HG02678 (cell line): Measurements from ENCODE around the gene SIRT1.
"Not testable (repeated sequence)": the region's sequence is repeated elsewhere in the genome, so short reads cannot be mapped to it uniquely, and the experiment has no call there.

Experiments
- ATAC-seq: cut with Tn5 transposase; IDR thresholded peaks from one replicate; pipeline ENCODE4 v1.9.1; 2021; ENCODE audit warnings: mild to moderate bottlenecking, moderate library complexity; ENCODE audit not compliant: unreplicated experiment

The SIRT1 gene

DNA sequence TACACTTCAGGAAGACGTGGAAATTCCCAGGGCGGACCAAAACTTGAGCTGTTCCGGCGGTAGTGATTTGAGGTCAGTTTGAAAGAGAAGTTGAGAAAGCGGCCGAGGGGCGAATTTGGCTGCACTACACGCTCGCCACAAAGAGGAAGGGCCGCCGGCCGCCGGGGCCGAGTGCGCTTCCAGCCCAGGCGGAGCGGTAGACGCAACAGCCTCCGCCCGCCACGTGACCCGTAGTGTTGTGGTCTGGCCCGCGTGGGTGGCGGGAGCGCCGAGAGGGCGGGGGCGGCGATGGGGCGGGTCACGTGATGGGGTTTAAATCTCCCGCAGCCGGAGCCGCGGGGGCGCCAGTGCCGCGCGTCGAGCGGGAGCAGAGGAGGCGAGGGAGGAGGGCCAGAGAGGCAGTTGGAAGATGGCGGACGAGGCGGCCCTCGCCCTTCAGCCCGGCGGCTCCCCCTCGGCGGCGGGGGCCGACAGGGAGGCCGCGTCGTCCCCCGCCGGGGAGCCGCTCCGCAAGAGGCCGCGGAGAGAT, at the start of gene SIRT1:
Gene SIRT1, plus strand, starts transcription at position 344 of the 529 bp plus-strand sequence. Its CDS starts 66 bp downstream, at position 410.
- ATAC-seq, result peak; percentile 86

DNA sequence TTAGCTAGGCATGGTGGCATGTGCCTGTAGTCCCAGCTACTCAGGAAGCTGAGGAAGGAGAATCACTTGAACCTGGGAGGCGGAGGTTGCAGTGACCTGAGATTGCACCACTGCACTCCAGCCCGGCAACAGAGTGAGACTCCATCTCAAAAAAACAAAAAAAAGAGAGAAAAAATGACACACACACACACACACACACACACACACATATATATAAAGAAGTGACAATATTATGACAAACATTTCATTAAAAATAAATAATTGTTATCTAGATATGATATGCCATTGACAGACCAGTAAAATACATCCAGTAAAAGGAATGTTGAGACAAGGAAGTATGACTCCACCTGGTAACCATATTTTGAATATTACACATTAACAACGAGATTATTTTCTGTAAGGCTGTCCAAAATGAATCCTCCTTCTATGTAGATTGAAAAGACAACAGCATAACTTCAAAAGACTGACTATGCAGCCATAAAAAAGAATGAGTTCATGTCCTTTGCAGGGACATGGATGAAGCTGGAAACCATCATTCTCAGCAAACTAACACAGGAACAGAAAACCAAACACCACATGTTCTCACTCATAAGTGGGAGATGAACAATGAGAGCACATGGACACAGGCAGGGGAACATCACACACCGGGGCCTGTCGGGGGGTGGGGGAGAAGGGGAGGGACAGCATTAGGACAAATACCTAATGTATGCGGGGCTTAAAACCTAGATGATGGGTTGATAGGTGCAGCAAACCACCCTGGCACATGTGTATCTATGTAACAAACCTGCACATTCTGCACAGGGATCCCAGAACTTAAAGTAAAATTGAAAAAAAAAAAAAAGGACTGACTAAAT, 48.7 kb upstream of the SIRT1 start:
- not testable (repeated sequence) for ATAC-seq

DNA sequence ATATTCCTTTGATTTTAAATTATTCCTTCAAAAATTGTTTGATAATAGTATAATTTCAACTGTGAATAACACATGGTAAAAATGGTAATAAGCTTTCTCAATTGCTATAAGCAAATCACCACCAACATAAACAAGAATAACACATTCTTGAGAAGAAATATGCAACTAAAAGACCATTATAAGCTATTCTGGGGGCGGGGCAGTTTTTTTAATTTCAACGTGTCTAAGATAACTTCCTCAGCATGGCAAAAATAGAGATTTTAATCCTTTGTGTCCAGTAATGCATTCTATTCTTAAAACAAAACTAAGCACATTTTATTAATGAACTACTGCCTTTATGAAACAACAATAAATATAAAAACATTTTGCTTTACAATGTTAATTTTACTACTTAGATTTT, 48.0 kb upstream of the SIRT1 start:
- no peak for ATAC-seq

DNA sequence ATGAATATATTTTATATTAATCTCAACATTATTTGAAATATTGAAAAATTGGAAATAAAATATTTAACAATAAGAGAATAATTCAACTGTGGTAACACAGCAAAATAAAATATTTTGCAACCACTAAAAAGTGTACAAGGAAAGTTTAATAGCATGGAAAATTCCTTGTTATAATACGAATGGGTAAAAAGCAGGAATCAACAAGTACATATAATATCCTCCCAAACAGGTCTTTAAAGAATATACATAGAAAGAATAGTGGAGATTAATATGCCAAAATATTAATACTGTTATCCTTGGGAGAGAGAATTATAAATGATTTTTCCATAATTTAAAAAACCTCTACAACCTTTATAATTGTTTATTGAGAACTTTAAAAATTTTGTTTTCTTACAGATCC, 47.5 kb upstream of the SIRT1 start:
- no peak for ATAC-seq

DNA sequence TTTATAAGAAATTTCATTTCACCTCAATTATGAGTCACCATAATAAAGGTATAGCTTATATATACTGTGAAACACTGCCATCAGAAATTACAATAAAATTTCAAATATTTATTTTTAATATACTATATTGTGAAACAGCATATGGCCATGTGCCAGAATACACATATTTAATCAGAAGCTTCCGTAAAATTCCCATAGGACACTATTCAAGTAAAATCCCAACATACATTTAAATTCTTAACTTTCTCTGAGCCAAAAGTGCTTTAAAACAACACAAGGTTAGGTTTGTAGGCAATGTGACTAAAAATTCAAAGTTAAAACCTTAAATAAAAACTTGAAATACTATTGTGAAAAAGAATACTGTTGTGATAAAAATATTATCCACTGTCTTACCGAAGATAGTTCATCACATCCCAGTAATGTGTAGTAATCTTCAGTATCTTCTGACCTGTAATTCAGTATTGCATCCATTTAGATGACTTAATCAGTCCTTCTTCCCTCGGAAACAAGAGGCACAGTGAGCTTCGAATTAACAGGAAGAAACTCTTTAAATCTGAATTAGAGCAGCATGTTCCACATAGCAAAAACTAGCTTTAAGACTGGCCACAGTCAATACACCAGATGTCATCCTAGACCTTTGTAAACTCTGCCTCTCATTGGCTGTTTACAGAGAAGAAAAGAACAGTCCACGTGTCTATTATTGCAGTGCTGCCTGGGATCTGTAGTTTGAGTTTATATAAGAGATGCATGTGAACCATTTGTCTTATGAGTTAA, 46.7 kb upstream of the SIRT1 start, which contains the start of gene DNAJC12:
Gene DNAJC12, minus strand, starts transcription at position 648 of the 774 bp plus-strand sequence. Its CDS starts 177 bp downstream, at position 471.
- peak; percentile 45 for ATAC-seq

DNA sequence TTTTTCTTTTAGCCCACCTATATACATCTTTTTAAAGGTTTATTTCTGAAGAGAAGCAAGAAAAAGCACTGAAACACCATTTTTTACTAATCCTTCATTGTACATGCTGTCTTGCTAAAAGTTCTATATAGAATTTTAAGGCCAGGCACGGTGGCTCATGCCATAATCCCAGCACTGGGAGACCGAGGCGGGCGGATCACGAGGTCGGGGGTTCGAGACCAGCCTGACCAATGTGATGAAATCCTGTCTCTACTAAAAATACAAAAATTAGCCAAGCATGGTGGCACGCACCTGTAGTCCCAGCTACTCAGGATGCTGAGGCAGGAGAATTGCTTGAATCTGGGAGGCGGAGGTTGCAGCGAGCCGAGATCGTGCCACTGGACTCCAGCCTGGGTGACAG, 44.9 kb upstream of the SIRT1 start:
- ATAC-seq, result not testable (repeated sequence)

DNA sequence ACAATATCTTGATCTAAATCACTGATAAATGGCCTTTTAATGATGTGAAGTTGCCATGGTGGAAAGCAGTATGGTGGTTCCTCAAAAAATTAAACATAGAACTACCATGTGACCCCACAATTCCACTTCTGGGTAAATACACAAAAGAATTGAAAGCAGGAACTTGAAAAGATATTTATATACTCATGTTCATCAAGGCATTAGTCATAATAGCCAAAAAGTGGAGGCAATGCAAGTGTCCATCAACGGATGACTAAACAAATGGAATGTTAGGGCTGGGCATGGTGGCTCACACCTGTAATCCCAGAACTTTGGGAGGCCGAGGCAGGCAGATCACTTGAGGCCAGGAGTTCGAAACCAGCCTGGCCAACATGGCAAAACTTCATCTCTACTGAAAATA, 44.5 kb upstream of the SIRT1 start:
- no peak for ATAC-seq

DNA sequence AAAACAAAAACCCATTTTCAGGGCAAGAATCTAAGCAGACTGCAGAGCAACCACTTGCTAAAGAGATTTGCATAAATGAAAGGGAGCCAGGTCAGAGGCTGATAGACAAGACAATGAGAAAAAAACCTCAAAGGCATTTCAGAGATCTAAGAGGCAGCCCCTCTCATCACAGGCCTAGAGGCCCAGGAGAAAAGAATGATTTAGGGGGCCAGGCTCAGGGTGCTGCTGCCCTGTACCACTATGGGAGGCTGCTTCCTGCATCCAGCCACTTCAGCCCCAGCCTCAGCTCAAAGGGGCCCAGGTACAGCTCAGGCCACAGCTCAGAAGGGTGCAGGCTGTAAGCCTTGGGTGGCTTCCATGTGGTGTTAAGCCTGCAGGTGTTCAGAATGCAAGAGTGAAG, 42.7 kb upstream of the SIRT1 start:
- no peak for ATAC-seq

DNA sequence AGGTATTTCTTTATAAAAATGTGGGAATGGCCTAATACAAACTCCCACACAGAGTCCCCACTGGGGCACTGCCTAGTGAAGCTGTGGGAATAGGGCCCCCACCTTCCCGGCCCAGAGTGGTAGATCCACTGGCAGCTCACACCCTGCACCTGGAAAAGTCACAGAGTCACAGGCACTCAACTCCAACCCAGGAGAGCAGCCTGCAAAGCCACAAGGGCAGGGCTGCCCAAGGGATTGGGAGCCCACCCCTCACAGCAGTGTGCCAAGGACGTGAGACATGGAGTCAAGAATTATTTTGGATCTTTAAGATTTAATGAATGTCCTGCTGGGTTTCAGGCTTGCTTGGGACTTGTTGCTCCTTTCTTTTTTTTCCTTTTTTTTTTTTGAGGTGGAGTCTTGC, 41.2 kb upstream of the SIRT1 start:
- no peak for ATAC-seq

DNA sequence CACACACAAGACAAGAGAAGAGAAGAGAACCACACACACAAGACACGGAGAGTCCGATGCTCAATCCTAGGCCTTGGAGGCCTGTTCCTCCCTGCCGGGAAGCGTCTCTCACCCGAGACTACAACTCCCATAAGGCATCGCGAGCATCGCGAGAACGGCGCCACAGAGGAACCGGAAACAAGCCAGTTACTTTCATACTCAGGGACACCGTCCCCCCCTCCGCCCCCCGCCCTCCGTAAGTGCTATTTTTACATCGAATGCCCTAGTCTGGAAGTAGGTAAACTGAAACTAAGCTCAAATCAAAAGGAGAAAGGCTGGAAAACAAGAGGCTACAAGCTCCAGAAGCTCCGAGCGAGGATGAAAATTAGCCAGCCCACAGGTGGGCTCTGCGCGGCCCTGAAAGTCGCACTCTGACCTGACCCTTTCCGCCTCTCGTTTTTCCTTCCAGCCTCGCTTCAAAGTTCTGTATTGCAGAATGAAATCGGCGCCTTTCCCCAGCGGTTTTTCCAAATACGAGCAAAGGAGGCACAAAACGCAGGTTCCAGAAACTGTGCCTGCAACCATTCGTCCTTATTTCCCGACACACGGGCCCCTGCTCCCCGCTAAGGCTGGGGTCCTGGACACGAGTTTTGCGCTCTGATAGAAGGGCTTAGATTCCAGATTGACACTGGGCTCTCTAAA, 35.0 kb upstream of the SIRT1 start:
- peak; percentile 96 for ATAC-seq

DNA sequence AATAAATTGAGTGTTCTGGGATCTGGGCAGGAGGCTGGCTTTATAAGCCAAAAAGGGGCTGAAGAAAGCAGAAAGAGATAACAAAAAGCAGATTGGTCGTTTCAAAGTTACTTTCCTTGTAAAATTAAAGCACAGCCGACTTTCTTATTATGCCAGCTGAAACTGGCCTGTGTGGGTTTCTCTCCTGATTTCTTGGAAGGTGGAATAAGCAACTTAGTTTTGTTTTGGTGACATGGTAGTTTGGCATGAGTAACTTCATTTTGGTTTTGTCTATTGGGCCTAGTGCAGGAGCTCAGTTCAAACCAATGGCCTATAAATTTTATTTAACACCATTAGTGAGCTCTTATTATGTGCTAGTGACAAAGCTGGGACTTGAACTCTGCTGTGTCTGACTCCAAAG, 33.3 kb upstream of the SIRT1 start:
- ATAC-seq, result no peak

DNA sequence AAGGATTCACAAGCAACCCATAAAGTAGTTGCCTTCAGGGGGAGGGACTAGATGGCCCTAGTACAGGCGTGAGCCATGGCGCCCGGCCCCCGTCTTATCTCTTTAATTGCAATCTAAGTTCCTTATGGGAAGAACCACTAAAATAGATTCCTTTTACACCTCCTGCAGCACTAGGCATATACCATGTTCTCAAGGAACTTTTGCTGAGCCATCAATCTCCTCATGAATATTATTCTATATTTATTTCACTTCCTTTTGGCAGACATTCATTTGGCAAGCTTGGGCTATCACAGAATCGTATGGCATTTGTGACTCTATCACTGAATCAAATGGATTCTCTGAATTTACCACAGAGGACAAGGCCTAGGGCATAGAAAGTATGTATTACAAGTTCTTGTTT, 31.7 kb upstream of the SIRT1 start:
- no peak for ATAC-seq

DNA sequence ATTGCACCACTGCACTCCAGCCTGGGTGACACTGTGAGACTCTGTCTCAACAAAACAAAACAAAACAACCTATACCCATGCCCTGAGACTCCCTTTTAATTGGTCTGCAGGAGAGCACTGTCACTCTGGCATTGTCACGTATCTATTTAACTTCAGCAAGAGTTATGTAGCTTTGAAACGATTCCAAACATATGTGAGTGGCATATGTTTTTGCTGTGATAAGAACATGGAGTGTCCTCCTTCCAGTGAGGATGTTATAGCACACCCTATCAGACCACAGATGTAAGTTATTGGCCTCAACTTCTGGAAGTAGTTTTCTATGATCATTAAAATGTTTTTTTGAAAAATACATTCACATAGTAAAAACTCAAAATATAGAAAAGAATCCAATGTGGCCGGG, 30.9 kb upstream of the SIRT1 start:
- no peak for ATAC-seq

DNA sequence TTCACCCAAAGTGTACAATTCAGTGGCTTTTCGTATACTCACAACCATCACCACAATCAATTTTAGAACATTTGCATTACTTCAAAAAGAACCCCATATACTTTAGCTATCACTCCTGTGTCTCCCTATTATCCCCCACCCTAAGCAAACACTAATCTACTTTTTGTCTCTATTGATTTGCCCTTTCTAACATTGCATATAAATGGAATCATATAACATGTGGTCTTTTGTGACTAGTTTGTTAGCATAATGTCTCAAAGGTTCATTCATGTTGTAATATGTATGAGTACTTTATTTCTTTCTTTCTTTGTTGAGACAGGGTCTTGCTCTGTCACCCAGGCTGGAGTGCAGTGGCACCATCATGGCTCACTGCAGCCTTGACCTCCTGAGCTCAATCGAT, 25.5 kb upstream of the SIRT1 start:
- ATAC-seq, result no peak

DNA sequence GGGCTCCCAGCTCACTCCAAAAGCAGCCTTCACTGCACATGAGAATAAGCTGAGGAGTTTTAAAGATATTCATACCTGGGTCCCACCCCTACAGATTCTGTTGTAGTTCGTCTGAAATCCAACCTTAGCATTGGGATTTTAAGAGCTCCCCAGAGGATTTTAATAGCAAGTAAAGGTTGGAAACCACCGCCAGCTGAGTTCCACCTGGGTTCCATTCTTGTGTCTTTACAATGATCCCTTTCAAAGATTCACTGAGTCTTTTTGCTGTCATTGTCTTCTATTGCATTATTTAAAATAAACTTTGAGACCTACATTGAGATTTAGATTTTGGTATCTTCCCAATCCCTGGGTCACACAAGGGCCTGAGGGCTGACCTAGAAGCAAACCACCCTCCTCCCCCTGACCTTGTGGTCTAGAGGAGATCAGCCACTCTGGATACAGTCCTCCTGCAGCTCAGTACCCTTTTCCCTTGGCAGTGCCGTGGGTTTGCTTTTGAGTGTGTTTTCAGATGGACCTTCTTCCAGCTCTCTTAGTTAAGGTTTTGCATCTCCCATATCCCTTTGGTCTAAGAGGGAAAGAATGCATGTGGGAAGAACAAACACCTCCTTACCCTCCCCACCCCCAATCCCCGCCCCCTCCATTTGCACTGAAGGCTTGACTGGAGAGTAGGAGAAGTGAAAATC, 22.6 kb upstream of the SIRT1 start:
- no peak for ATAC-seq

DNA sequence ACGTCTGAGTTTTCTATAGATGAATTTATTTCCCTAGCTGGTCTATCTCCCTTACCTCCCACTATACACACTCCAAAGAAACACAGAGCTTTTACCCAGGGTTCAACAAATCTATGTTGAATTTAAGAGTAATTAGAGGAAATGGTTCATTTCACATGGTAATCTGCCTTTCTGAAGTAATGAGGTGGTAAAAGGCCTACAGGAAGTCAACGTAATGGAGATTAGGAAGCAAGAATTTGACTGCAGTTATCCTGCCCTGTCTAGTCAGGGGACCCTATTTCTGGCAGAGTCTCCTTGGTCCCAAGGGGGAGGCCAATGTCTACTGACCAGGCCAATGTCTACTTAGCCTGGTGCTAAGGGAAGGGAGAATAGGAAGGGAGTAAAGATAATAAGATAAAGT, 21.4 kb upstream of the SIRT1 start:
- no peak for ATAC-seq

DNA sequence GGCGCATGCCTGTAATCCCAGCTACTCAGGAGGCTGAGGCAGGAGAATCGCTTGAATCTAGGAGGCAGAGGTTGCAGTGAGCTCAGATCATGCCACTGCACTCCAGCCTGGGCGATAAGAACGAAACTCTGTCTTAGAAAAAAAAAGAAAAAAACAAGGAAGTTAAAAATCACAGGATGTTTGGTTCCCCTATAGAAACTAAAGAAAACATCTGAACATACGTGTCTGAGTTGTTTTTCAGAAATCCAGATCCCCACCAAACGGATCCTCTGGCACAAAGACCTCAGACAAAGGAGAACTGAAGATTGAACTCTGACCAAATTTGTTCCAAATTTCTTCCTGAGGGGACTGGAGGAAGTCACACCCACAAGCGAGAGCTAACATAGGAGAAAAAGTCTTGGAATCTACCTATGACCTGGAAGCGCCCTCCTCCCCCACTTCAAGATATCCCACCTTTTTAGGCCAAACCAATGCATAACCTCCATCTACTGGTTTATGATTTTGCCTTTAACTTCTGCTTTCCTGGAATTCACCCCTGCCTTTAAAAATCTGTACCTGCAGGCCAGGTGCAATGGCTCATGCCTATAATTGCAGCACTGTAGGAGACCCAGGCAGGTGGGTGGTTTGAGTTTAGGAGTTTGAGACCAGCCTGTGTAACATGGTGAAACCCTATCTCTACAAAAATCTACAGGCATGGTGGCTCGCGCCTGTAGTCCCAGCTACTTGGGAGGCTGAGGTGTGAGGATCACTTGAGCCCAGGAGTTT, 19.7 kb upstream of the SIRT1 start:
- ATAC-seq, result no peak

DNA sequence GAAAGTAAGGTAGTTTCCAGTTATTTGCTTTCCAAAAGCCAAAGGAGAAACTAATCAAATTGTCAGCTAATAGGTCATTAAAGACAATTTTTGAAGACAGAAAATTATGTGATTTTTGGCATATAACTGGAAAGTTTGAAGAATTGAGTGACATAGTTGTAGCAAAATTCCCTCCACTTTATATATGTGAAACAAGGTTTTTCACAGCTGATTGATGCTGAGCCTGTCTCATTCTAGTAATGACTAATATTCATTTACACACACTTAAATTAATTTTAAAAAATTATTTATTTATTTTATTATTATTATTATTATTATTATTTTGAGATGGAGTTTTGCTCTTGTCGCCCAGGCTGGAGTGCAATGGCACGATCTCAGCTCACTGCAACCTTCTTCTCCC, 16.3 kb upstream of the SIRT1 start:
- ATAC-seq, result no peak

DNA sequence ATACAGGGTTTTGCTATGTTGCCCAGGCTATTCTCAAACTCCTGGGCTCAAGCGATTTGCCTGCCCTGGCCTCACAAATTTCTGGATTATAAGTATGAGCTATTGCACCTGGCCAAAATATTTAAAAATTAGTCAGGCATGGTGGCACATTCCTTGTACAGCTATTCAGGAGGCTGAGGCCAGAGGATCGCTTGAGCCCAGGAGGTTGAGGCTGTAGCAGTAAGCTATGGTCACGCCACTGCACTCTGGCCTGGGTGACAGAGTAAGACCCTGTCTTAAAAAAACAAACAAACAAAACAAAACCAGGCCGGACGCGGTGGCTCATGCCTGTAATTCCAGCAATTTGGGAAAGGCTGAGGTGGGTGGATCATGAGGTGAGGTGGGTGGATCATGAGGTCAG, 14.5 kb upstream of the SIRT1 start:
- ATAC-seq, result no peak
